ENCODE measurements around the gene C13orf46. TPM values are rescaled to one million over a fixed set of nuclear protein-coding genes. Genes with fewer than 3 reads are reported as not detected.

The C13orf46 gene
- polyA plus RNA-seq, 1 experiment: 0.65 TPM

DNA sequence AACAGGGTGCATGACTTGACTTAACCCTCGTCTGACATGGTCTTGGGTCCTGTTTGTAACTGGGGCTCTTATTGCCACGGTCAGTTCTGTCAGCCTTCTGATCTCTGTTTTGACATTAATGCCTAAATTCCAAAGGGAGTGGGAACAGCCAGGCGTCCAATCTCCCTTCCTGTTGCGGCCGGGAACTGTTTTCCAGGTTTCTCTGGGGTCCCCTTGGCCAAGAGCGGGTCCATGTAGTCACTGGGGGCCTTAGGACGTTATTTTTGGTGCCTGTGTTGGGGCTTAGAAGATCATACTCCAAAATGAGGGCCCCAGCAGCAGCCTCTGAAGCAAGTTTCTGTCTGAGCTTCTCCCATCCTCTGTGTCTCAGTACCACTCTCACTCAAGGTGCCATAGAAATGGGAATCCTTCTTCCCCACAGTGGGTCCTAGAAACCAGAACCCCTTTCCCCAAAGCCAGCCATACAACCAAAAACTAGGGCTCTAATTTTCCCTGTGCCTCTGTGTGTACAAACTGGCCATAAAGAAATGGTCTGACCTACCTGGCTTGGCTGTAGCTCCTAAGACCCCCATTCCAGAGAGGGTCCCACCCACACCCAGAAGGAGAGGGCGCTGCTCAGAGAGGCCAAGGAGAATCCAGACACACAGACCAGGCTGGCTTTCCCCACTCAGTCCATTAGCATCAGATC is 50.4 kb downstream of the C13orf46 start:
- H3K36me3 ChIP-seq (ENCODE audit: control insufficient read depth, insufficient read depth, low read length): no peaks in the 10 kb centered on the region
- POLR2A ChIA-PET: no interaction called here
- CTCF ChIA-PET: interaction anchor here (1.0 to 1.4 kb wide), 4 partner anchors 9 to 103 kb away, joined by 3 to 4 read pairs (median 3); no protein-coding TSS in a partner anchor

DNA sequence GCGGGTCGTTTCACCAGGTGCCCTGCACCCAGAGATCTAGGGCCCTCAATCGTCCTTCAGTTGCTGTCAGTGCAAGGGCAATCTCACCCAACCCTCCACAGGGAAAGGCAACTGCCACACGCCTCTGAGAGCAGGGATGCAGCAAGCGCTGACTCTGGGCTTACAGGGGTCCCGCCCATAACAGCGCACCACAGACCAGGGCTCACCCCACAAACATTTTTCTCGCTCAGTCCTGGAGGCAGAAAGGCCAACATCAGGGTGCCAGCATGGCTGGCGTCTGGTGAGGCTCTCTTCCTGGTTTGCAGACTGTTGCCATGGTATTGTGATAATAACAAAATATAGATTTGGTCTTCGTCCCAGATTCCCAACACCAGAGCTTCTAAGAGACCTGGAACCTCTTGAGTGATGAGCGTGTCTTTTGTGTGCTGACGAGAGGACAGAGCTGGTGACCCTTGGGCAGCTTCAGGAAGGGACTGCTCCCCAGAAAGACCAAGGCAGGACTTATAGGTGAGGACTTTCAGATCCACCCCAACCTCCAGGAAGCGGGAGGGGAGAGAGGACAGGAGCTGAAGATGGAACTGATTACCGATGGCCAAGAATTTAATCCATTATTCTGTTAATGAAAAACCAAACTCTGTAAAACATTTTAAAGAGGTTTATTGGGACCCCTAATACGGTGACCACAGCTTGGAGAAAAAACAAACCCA is 51.3 kb downstream of the C13orf46 start:
- Histone ChIP-seq H3K36me3 (ENCODE audit: control insufficient read depth, insufficient read depth, low read length) (no peaks in the 10 kb centered on the region), H3K4me3 (ENCODE audit: low read depth, low read length) (no peak overlapping the region), H3K27me3 (ENCODE audit: control insufficient read depth, insufficient read depth, low read length) (no peaks in the 10 kb centered on the region)
- no peak for DNase-seq (ENCODE audit: low read depth)
- TF ChIP-seq, protein P1, sequence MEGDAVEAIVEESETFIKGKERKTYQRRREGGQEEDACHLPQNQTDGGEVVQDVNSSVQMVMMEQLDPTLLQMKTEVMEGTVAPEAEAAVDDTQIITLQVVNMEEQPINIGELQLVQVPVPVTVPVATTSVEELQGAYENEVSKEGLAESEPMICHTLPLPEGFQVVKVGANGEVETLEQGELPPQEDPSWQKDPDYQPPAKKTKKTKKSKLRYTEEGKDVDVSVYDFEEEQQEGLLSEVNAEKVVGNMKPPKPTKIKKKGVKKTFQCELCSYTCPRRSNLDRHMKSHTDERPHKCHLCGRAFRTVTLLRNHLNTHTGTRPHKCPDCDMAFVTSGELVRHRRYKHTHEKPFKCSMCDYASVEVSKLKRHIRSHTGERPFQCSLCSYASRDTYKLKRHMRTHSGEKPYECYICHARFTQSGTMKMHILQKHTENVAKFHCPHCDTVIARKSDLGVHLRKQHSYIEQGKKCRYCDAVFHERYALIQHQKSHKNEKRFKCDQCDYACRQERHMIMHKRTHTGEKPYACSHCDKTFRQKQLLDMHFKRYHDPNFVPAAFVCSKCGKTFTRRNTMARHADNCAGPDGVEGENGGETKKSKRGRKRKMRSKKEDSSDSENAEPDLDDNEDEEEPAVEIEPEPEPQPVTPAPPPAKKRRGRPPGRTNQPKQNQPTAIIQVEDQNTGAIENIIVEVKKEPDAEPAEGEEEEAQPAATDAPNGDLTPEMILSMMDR (IDR thresholded peaks at IDR 0.05; ENCODE audit: insufficient read depth, low read depth, low read length): no peak
- ChIA-PET CTCF (interaction anchor here (1.0 to 1.5 kb wide), 2 partner anchors 15 to 34 kb away, joined by 3 read pairs; no protein-coding TSS in a partner anchor), POLR2A (no interaction called here)

More for the DNA sequence above, 50.4 kb downstream of the C13orf46 start:
- no peak for DNase-seq (ENCODE audit: low read depth)
- Histone ChIP-seq H3K27me3 (ENCODE audit: control insufficient read depth, insufficient read depth, low read length) (no peaks in the 10 kb centered on the region), H3K4me3 (ENCODE audit: low read depth, low read length) (no peak overlapping the region)
- TF ChIP-seq, protein P1 (IDR thresholded peaks at IDR 0.05; ENCODE audit: insufficient read depth, low read depth, low read length): no peak

DNA sequence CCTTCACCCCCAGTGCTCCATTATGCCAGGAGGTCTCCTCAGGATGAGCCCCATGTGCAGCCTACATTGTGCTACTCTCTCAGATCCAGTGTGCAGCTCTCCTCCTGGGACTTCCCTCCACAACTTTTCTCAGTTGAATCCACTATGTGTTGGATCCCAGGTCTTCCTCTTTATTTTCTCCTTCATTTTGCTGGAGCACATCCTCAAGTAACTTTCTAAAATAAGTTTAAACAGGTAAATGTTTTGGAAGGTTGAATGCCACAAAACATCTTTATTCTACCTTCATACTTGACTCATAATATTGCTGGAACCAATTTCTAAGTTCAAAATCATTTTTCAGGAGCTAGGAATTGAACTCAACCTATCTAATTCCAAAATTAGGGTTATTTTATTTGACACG is 52.1 kb downstream of the C13orf46 start:
- POLR2A ChIA-PET: no interaction called here

DNA sequence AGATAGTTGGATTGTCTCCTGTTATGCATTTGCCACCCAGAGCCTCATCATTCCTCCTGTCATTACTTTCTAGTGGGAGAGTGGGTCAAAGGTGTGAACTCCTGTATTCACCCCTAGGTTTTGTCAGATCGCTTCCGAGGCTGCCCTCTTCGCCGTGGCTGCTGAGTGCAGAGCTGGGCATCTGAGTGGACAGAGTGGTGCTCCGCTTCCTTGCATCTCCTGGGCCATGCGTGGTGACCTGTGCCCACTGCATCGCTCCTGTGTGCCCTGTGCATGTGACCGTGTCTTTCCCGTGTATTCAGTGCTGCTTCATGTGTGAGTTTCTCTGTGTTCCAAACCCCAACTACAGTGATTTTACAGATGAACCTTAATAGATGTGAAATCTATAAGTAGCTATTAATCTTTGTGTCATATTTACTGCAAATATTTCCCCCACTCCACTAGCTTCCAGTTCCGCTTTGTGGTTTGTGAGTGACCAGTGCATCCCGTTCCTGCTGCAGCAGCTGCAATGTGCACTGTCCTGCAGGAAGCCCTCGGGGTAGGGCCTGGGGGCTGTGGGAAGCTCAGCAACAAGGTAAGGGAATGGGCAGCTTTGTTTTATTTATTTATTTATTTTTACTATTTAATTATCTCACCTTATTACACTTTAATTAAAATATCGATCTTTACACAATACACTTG is 53.1 kb downstream of the C13orf46 start:
- H3K4me3 ChIP-seq (ENCODE audit: low read depth, low read length): no peak overlapping the region
- ChIA-PET CTCF (no interaction called here), POLR2A (no interaction called here)
- TF ChIP-seq, protein P1 (IDR thresholded peaks at IDR 0.05; ENCODE audit: insufficient read depth, low read depth, low read length): no peak
- no peaks in the 10 kb centered on the region for H3K36me3 ChIP-seq (ENCODE audit: control insufficient read depth, insufficient read depth, low read length)
- DNase-seq (ENCODE audit: low read depth): no peak
- no peaks in the 10 kb centered on the region for H3K27me3 ChIP-seq (ENCODE audit: control insufficient read depth, insufficient read depth, low read length)

More for the DNA sequence above, 52.1 kb downstream of the C13orf46 start:
- CTCF ChIA-PET: interaction anchor here (1.5 kb wide), 1 partner anchor 14 kb away, joined by 3 read pairs; no protein-coding TSS in a partner anchor
- H3K4me3 ChIP-seq (ENCODE audit: low read depth, low read length): no peak overlapping the region
- TF ChIP-seq, protein P1 (IDR thresholded peaks at IDR 0.05; ENCODE audit: insufficient read depth, low read depth, low read length): no peak
- H3K27me3 ChIP-seq (ENCODE audit: control insufficient read depth, insufficient read depth, low read length): no peaks in the 10 kb centered on the region
- no peaks in the 10 kb centered on the region for H3K36me3 ChIP-seq (ENCODE audit: control insufficient read depth, insufficient read depth, low read length)
- DNase-seq (ENCODE audit: low read depth): no peak
